GM18868 (cell line): ENCODE measurements around the gene NFAM1.

Experiments used
- ATAC-seq: cut with Tn5 transposase; IDR thresholded peaks from one replicate; pipeline ENCODE4 v1.9.1; 2021; ENCODE audit warnings: mild to moderate bottlenecking, moderate library complexity; ENCODE audit not compliant: unreplicated experiment

The NFAM1 gene

GRCh38 chr22:42432020-42432596 lies at the start of gene NFAM1:
NFAM1 (minus strand) TSS chr22:42432403; CDS start chr22:42432357, 46 bp downstream.
- no peak for ATAC-seq

GRCh38 chr22:42475122-42475521 lies 42.9 kb upstream of the NFAM1 start:
- ATAC-seq = no peak

GRCh38 chr22:42473484-42474193 lies 41.4 kb upstream of the NFAM1 start:
- no peak for ATAC-seq

- no peak for ATAC-seq
Observed at GRCh38 chr22:42472671-42473070, 40.5 kb upstream of the NFAM1 start.

GRCh38 chr22:42471441-42471840 lies 39.2 kb upstream of the NFAM1 start:
- no peak for ATAC-seq

- ATAC-seq = no peak
Observed at GRCh38 chr22:42470366-42471082, 38.3 kb upstream of the NFAM1 start.

- ATAC-seq = no peak
Observed at GRCh38 chr22:42468841-42469240, 36.6 kb upstream of the NFAM1 start.

- ATAC-seq = no peak
Observed at GRCh38 chr22:42462016-42462415, 29.8 kb upstream of the NFAM1 start.

- ATAC-seq = no peak
Observed at GRCh38 chr22:42461511-42461910, 29.3 kb upstream of the NFAM1 start.

- no peak for ATAC-seq
Observed at GRCh38 chr22:42459287-42460063, 27.3 kb upstream of the NFAM1 start.

- no peak for ATAC-seq
Observed at GRCh38 chr22:42452916-42453315, 20.7 kb upstream of the NFAM1 start.

GRCh38 chr22:42452456-42452855 lies 20.3 kb upstream of the NFAM1 start:
- ATAC-seq = no peak

- ATAC-seq = no peak
Observed at GRCh38 chr22:42451499-42452145, 19.4 kb upstream of the NFAM1 start.

GRCh38 chr22:42450862-42451261 lies 18.7 kb upstream of the NFAM1 start:
- no peak for ATAC-seq

GRCh38 chr22:42446151-42446550 lies 13.9 kb upstream of the NFAM1 start:
- no peak for ATAC-seq

- no peak for ATAC-seq
Observed at GRCh38 chr22:42444077-42444904, 12.1 kb upstream of the NFAM1 start.

- no peak for ATAC-seq
Observed at GRCh38 chr22:42443240-42444076, 11.3 kb upstream of the NFAM1 start.

GRCh38 chr22:42442748-42443147 lies 10.5 kb upstream of the NFAM1 start:
- ATAC-seq = no peak

GRCh38 chr22:42440728-42441127 lies 8.5 kb upstream of the NFAM1 start:
- no peak for ATAC-seq
